Retinal pigment epithelial cell (primary cell): Measurements from ENCODE around the gene CD53.

Source experiments
- DNase-seq: peaks from one replicate; pipeline ENCODE4 v3.0.0-alpha.2; 2010; ENCODE audit warnings: low read depth
- H3K4me3 ChIP-seq: 2 replicates; pipeline ENCODE4 v1.5.1; 2011; ENCODE audit warnings: mild to moderate bottlenecking, low read length, control low read depth, moderate library complexity
- CTCF ChIP-seq: conservative IDR thresholded peaks from 2 replicates; pipeline ENCODE4 v1.5.1; 2011; ENCODE audit warnings: low read depth, low read length, control low read depth, inconsistent platforms

The CD53 gene

DNA sequence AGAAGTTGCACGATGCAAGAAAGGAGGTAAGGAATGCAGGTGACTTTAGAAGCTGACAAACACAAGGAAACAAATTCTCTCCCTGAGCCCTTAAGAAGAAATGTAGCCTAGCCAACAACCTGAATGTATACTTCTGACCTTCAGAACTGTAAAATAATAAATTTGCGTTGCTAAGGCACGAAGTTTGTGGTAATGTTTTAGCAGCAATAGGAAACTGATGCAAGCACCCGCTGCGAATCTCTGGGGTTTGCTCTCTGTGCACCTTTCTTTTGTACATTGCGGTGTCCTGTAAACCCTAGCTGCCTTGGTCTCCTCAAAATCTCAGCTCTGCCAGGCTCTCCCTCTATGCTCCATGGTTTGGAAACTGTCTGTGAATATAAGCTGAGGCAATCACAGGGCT is 15.1 kb downstream of the CD53 start:
- DNase-seq, result no peak
- H3K4me3 ChIP-seq, result no peak overlapping the region
- TF ChIP-seq CTCF, result no peak

DNA sequence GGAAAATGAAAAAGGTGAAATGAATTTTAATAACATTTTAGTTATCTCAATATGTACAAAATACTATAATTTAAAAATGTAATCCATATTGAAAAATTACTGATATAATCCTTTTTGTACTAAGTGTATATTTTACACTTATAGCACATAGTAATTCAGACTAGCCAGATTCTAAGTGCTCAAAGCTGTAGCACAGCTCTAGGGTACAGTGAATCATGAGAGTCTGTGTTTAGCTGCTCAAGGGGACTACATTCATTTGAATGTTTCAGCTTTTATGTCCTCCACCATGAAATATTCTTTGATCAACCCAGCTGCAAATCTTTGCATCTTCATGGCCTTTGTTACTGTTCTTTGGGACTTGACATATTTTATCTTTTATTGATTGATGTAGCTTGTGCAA is 15.7 kb downstream of the CD53 start:
- no peak for TF ChIP-seq CTCF
- no peak for DNase-seq
- H3K4me3 ChIP-seq, result no peak overlapping the region

GRCh38 chr1:110890474-110891196 is 17.7 kb downstream of the CD53 start:
- H3K4me3 ChIP-seq, result no peak overlapping the region
- TF ChIP-seq CTCF, result no peak
- DNase-seq, result no peak

DNA sequence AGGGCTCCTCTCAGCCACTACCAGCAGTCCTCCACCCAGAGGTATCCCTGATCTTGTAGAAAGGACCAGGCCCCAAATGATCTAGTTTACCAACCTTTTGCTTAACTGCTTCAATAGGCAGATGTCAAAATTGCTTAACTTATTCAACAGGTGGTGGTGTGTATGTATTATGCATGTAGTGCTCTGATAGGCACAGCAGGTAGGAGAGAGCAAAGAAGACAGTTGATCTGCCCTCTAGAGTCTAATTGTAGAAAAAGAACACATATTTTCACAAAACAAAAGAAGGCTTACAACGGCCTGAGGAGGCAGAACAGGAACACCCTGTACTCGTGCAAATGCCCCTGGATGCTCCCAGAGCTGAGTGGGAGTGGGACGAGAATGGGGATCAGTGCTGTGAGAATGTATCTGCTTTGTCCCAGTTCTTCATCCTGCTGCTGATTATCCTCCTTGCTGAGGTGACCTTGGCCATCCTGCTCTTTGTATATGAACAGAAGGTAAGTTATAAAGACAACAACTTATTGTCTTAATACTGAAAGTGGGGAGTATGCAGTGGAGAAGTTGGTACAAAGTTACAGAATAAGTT is 21.1 kb downstream of the CD53 start:
- no peak for TF ChIP-seq CTCF
- H3K4me3 ChIP-seq, result no peak overlapping the region
- no peak for DNase-seq

GRCh38 chr1:110896090-110896489 is 23.1 kb downstream of the CD53 start:
- no peak for TF ChIP-seq CTCF
- DNase-seq, result no peak
- no peak overlapping the region for H3K4me3 ChIP-seq

DNA sequence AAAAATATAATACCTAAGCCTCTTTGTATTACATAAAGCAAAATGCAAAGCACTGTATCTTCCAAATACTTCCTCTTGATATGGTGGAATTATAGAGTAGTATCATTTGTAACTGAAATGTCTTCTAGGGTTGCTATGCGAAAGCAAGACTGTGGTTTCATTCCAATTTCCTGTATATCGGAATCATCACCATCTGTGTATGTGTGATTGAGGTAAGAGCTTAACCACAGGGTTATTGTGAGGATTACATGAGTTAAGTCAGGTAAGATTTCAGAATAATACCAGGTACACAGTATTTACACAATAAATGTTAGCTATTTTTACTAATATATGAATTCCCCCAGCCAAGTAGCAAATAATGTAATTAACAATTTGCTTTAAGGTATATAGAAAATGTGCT is 24.7 kb downstream of the CD53 start:
- DNase-seq, result no peak
- no peak overlapping the region for H3K4me3 ChIP-seq
- no peak for TF ChIP-seq CTCF

DNA sequence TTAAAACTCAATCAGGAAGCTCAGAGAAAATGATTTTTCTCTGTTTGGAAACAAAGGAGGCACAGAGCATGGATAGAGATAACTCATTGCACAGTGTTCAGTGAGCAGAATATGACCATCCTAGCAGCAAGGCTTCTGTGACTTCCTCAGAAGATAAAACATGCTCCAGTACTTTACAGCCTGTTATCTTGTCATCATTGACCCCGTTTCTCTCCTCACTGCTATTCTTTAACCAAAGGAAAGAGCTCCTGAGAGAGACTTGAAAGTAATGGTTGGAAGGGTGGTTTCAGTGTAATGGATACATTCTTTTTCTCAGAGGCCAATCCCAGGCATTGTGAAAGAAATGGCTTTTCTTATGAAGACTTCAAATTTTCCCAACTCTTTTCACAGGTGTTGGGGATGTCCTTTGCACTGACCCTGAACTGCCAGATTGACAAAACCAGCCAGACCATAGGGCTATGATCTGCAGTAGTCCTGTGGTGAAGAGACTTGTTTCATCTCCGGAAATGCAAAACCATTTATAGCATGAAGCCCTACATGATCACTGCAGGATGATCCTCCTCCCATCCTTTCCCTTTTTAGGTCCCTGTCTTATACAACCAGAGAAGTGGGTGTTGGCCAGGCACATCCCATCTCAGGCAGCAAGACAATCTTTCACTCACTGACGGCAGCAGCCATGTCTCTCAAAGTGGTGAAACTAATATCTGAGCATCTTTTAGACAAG is 25.9 kb downstream of the CD53 start:
- no peak overlapping the region for H3K4me3 ChIP-seq
- DNase-seq, result no peak
- TF ChIP-seq CTCF, result no peak
